ENCODE measurements around the gene DDI2. TPM values are rescaled to one million over a fixed set of nuclear protein-coding genes. Genes with fewer than 3 reads are reported as not detected.
A peak's percentile ranks its signal among the peaks of the same experiment; 100 is the strongest.

Gene DDI2
- total RNA-seq (10 to 100 TPM; 17.7 to 29.6 (median 24.7) TPM), polyA plus RNA-seq (10 to 100 TPM in 1 of 2 donors, 1 to 10 TPM in 1; 2.1 to 10.8 TPM)
- long read RNA-seq, donor 1, partial matches to known transcripts: 0 of 4 reads
- long read RNA-seq, donor 1, other reads (novel, unspliced or antisense): 4 of 4 reads
- long read RNA-seq, donor 2, partial matches to known transcripts: 2 of 9 reads
- long read RNA-seq, donor 2, other reads (novel, unspliced or antisense): 7 of 9 reads
- long read RNA-seq, donor 3, partial matches to known transcripts: 3 of 17 reads
- long read RNA-seq, donor 3, other reads (novel, unspliced or antisense): 14 of 17 reads

DNA sequence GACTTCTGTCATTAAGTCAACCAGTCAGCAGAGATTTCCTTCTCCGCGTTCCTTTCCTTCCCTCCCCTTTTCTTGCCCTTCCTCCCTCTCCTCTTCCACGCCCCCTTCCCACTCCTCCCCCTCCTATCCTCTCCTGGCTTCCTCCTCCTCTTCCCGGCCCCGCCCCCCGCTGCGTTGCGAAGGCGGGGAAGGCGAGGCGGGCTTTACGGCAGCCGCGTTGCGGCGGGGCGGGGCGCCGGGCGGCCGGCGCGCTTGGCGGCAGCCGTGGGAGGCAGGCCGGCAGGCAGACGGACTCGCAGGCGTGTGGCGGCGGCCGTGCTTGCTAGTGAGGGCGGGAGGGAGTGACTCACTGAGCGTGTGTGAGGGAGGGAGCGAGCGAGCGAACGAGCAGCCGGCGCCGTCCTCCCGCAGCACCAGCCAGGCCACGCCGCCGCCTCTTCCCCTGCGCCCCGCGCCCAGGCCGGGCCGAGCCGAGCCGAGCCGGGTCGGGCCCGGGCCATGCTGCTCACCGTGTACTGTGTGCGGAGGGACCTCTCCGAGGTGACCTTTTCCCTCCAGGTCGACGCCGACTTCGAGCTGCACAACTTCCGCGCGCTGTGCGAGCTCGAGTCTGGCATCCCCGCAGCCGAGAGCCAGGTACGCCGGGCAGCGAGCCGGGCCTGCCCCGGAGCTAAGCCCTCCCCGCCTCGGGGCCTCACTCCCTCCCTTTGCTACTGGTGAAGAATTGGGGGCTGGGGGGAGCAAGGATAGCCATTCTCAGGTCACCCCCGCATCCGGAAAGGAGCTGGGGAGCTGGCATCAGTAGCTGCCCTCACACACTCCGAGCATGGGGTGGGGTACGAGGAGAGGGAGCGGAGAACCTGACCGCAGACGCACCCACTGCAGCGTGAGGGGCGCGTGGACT, at the start of gene DDI2:
Gene DDI2, plus strand, starts transcription at position 286 of the 904 bp plus-strand sequence. Its CDS starts 213 bp downstream, at position 499.
- TF ChIP-seq, protein P1, sequence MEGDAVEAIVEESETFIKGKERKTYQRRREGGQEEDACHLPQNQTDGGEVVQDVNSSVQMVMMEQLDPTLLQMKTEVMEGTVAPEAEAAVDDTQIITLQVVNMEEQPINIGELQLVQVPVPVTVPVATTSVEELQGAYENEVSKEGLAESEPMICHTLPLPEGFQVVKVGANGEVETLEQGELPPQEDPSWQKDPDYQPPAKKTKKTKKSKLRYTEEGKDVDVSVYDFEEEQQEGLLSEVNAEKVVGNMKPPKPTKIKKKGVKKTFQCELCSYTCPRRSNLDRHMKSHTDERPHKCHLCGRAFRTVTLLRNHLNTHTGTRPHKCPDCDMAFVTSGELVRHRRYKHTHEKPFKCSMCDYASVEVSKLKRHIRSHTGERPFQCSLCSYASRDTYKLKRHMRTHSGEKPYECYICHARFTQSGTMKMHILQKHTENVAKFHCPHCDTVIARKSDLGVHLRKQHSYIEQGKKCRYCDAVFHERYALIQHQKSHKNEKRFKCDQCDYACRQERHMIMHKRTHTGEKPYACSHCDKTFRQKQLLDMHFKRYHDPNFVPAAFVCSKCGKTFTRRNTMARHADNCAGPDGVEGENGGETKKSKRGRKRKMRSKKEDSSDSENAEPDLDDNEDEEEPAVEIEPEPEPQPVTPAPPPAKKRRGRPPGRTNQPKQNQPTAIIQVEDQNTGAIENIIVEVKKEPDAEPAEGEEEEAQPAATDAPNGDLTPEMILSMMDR (IDR thresholded peaks at IDR 0.05): no peak
- DNase-seq: peak; percentile 96 to 98
- Histone ChIP-seq H3K4me1 (peaks cover 9 to 52% (median 46%) of the 10 kb centered on the region in 9 donors), H3K36me3 (no peaks in the 10 kb centered on the region), H3K27ac (peak within 1 kb of the TSS; percentile 74 to 97 (median 94)), H3K4me3 (peak within 1 kb of the TSS; percentile 67 to 98 (median 95)), H3K27me3 (no peaks in the 10 kb centered on the region), H3K9me3 (no peaks in the 10 kb centered on the region)
- intact Hi-C loops (cut with DNase I): loop anchor here in 5 of 10 donors (1.0 to 10.0 kb wide), 5 partner anchors 14 to 1390 kb away; partner anchors contain the start of genes DNAJC16 (in 3 of the 5) and CASP9 (in 1 of the 5)
- WGBS, 2 donors: 1% methylated on average over 81 to 86 of the region's 86 CpGs
- ATAC-seq: peak; percentile 91 to 96 (median 94)

DNA sequence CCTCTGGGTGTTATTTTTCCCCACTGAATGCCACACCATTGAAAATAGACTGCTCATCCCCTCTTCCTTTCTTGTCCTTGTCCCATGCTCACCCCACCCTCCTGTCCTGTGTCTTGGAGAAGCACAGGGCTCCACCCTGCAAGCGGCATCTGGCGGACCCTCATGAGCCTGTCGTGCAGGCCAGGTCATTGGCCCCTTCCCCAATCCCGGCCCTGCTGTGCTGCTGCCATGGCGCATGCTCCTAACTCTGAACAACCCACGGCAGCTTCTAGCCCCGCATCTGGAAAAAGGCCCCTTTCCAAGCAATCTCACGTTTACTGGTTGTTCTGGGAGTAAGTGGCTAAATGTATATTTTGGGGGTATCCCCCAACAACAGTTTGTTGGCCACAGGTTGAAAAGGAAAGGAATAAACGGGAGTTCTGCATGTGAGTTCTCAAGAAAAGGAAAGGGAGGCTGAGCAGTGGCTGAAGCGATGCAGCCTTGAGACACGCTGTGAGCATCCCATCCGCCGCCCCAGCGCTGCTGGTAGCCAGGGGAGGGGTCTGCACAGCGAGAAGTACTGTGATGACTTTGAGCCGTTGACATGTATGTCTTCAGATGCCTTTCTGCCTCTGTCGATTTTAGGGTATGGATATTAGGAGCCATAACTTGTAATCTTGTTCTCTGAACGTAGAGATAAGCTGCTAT, 48.7 kb upstream of the DDI2 start:
- intact Hi-C loops (cut with DNase I): no loop called here
- Histone ChIP-seq H3K27ac (no peak overlapping the region), H3K27me3 (no peaks in the 10 kb centered on the region), H3K4me3 (no peak overlapping the region), H3K4me1 (no peaks in the 10 kb centered on the region), H3K36me3 (peaks cover 3 to 84% (median 57%) of the 10 kb centered on the region in 9 donors), H3K9me3 (no peaks in the 10 kb centered on the region)
- no peak for ATAC-seq
- TF ChIP-seq, protein P1 (IDR thresholded peaks at IDR 0.05): no peak
- WGBS, 2 donors: 83 to 87% methylated on average over 18 of the region's 18 CpGs
- DNase-seq: no peak

DNA sequence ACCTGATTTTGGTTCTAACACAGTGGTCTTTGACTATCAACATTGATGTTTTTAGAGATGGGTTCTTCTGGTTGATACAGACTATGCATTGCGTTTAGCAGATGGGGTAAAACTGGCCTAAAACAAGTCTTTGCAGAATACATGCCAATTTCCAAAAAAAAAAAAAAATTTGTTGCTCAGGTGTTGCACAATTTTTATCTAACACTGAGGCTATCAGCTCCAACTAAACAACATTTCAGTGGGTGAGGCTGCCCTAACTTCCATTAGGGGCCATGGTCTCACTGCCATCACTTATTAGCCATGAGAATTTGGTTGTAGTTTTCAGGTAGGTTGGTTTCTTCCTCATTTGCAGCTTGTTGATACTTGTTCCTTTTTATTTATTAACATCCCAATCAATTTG, 46.4 kb upstream of the DDI2 start:
- Histone ChIP-seq H3K27me3 (no peaks in the 10 kb centered on the region), H3K36me3 (peaks cover 3 to 72% (median 37%) of the 10 kb centered on the region in 9 donors), H3K27ac (no peak overlapping the region), H3K4me3 (no peak overlapping the region), H3K9me3 (no peaks in the 10 kb centered on the region), H3K4me1 (peaks cover 0 to 8% (median 0%) of the 10 kb centered on the region in 9 donors)
- 94 to 100% methylated on average over 1 of the region's 1 CpG for WGBS, 2 donors
- ATAC-seq (no peak), DNase-seq (no peak)
- TF ChIP-seq, protein P1 (IDR thresholded peaks at IDR 0.05): no peak
- intact Hi-C loops (cut with DNase I): no loop called here

DNA sequence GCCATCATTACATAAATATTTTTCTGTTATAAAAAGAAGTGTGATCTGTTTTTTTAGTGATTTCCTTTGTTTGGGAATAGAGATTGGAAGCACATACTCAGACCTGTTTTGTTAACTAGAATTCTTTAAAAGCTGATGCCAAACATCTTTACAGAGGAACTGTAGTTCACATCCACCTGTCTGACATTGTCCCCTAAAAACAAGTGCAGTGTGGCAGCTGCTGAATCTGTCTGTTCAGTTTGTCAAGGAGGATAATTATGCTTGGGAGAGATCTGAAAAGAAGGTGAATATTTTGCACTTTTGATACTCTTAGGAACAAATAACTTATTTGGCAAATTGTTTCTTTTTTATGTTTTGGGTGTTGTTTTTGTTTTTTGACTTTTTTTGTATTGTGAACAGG, 46.0 kb upstream of the DDI2 start:
- no peak for DNase-seq
- intact Hi-C loops (cut with DNase I): no loop called here
- peaks cover 2 to 68% (median 32%) of the 10 kb centered on the region in 9 donors for H3K36me3 ChIP-seq
- H3K4me3 ChIP-seq: no peak overlapping the region
- ATAC-seq: no peak
- H3K27me3 ChIP-seq: no peaks in the 10 kb centered on the region
- TF ChIP-seq, protein P1 (IDR thresholded peaks at IDR 0.05): no peak
- no peak overlapping the region for H3K27ac ChIP-seq
- H3K4me1 ChIP-seq: peaks cover 0 to 8% (median 0%) of the 10 kb centered on the region in 9 donors
- no peaks in the 10 kb centered on the region for H3K9me3 ChIP-seq

All from heart right ventricle (tissue), 16 donors.